ENCODE measurements around the gene RNF214. TPM values are rescaled to one million over a fixed set of nuclear protein-coding genes. Genes with fewer than 3 reads are reported as not detected.

Gene RNF214
- total and polyA plus RNA-seq, 2 of the 13 experiments (the other 11 are each of a cell fraction or from before 2014, with no cell fraction given): 10.7 to 12.6 TPM

- BruUV-seq (replicated peaks): no TSS peak
- TF ChIP-seq ZNF646 (CRISPR knock-in tag; IDR thresholded peaks at IDR 0.05): no peak
- TF ChIP-seq CEBPG (CRISPR knock-in tag; IDR thresholded peaks at IDR 0.05): no peak
- no peak for TF ChIP-seq ZNF331 (CRISPR knock-in tag; IDR thresholded peaks at IDR 0.05)
- TF ChIP-seq KMT2A (CRISPR knock-in tag; IDR thresholded peaks at IDR 0.05): no peak
- no peak for TF ChIP-seq NR0B2 (CRISPR knock-in tag; IDR thresholded peaks at IDR 0.05)
- no peak for TF ChIP-seq ZNF574 (CRISPR knock-in tag; IDR thresholded peaks at IDR 0.05)
- no peak for TF ChIP-seq ZBTB38 (CRISPR knock-in tag; IDR thresholded peaks at IDR 0.05)
- no peak for TF ChIP-seq RFXAP (CRISPR knock-in tag; IDR thresholded peaks at IDR 0.05; ENCODE audit: borderline replicate concordance)
- TF ChIP-seq ZNF207 (IDR thresholded peaks at IDR 0.05; ENCODE audit: borderline replicate concordance): no peak
- TF ChIP-seq ZNF660 (CRISPR knock-in tag; IDR thresholded peaks at IDR 0.05; ENCODE audit: borderline replicate concordance, low read depth): no peak
- no peak for TF ChIP-seq THAP8 (CRISPR knock-in tag; IDR thresholded peaks at IDR 0.05; ENCODE audit: borderline replicate concordance)
- TF ChIP-seq MEIS2 (CRISPR knock-in tag; IDR thresholded peaks at IDR 0.05): no peak
- TF ChIP-seq TBX2 (CRISPR knock-in tag; IDR thresholded peaks at IDR 0.05; ENCODE audit: borderline replicate concordance): no peak
- TF ChIP-seq ZNF20 (CRISPR knock-in tag; IDR thresholded peaks at IDR 0.05): no peak
- TF ChIP-seq ZFP37 (CRISPR knock-in tag; IDR thresholded peaks at IDR 0.05; ENCODE audit: borderline replicate concordance): no peak
Measured at GRCh38 chr11:117191680-117192400, 40.6 kb upstream of the RNF214 start.

More at GRCh38 chr11:117191680-117192400, 40.6 kb upstream of the RNF214 start:
- Histone ChIP-seq H3K4me2 (ENCODE audit: low read depth, low read length) (no peak overlapping the region), H3K9ac (ENCODE audit: insufficient read depth, low read depth, low read length) (no peak overlapping the region), H3K79me2 (ENCODE audit: insufficient read depth, low read length) (no peaks in the 10 kb centered on the region), H3K9me3 (ENCODE audit: low read length) (no peaks in the 10 kb centered on the region), H3K4me3 (replicated peaks in 1 of 3; ENCODE audit: insufficient read depth in 1 of 3, low read depth in 2 of 3, low read length in 3 of 3) (no peak overlapping the region), H3K36me3 (replicated peaks in 1 of 2; ENCODE audit: control insufficient read depth in 1 of 2, insufficient read depth in 2 of 2, low read length in 2 of 2) (peaks cover 8 to 18% of the 10 kb centered on the region in 2 experiments; a peak in 3 of 5 replicates), H2AFZ (ENCODE audit: low read length) (no peak overlapping the region), H3K27me3 (ENCODE audit: control insufficient read depth in 1 of 2, insufficient read depth in 2 of 2, low read length in 2 of 2) (no peaks in the 10 kb centered on the region), H3K4me1 (ENCODE audit: insufficient read depth, low read length) (peaks cover 7% of the 10 kb centered on the region), H3K27ac (ENCODE audit: extremely low read length, insufficient read depth, low read length) (no peak overlapping the region), H4K20me1 (ENCODE audit: insufficient read depth, low read length) (no peaks in the 10 kb centered on the region)
- ChIA-PET CTCF (ENCODE audit: low intra/inter-chr PET ratio, low total read pairs) (no interaction called here), POLR2A (no interaction called here)
- FAIRE-seq (no peak), DNase-seq (ENCODE audit: low spot score) (no peak), ATAC-seq (no peak)
- intact Hi-C loops (cut with micrococcal nuclease; ENCODE audit: unreplicated experiment) (no loop called here), in situ Hi-C loops (cut with HindIII; ENCODE audit: extremely low pct_ligation_motif_present, low pct_unique_long_range_greater_than_20kb) (no loop called here)
- 96% methylated on average over 18 of the region's 26 CpGs for WGBS (ENCODE audit: low lambda C conversion rate)

Data from HepG2 (cell line).